Effector memory CD8-positive, alpha-beta T cell (primary cell): Measurements from ENCODE around the gene MYO5B.

Experiments
- ATAC-seq: fragments of 150-1000 bp; cut with Tn5 transposase; replicated peaks from 2 replicates; pipeline ENCODE4 v1.10.0; 2021; ENCODE audit warnings: mild to moderate bottlenecking, moderate library complexity
- DNase-seq, 3 experiments: peaks; one replicate each; pipeline ENCODE4 v3.0.0; 2021
- H3K27ac Mint-ChIP-seq, 2 donors: one replicate each; pipeline ENCODE4 v1.8.0; 2022; ENCODE audit warnings: mild to moderate bottlenecking in 2 of 2, mixed read lengths in 2 of 2, moderate library complexity in 2 of 2
- H3K27me3 Mint-ChIP-seq, 2 donors: one replicate each; pipeline ENCODE4 v1.8.0; 2022; ENCODE audit warnings: mixed read lengths in 2 of 2
- H3K36me3 Mint-ChIP-seq: one replicate; pipeline ENCODE4 v1.8.0; 2022; ENCODE audit warnings: mild to moderate bottlenecking, moderate library complexity, mixed read lengths; ENCODE audit not compliant: insufficient read depth
- H3K4me1 Mint-ChIP-seq, 2 donors: one replicate each; pipeline ENCODE4 v1.8.0; 2022; ENCODE audit warnings: low read depth in 2 of 2, mixed read lengths in 2 of 2
- H3K4me3 Mint-ChIP-seq, 2 donors: one replicate each; pipeline ENCODE4 v1.8.0; 2022; ENCODE audit warnings: mild to moderate bottlenecking in 2 of 2, mixed read lengths in 2 of 2, moderate library complexity in 2 of 2
- H3K9me3 Mint-ChIP-seq, 2 donors: one replicate each; pipeline ENCODE4 v1.8.0; 2022; ENCODE audit warnings: mixed read lengths in 2 of 2

The MYO5B gene

DNA sequence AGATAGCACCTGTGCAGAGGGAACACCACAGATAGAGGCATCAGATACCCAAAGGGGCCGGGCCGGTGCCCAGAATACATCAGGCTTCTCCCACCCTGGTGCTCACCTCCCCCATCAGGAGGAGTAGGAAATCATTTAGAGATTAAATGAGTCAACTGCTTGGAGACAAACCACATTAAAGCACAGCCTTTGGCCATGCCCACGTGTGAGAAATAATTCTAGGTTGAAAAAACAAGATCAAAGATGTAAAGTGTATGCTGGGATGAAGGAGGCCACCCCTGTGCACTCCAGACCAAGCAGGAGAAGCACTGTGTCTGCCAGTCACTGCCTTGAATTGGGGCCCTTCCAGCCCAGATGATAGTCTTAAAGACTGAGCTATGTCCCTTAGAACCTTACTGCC lies 228.9 kb downstream of the MYO5B start:
- H3K9me3 Mint-ChIP-seq: no peaks in the 10 kb centered on the region
- H3K36me3 Mint-ChIP-seq: no peaks in the 10 kb centered on the region
- no peak for DNase-seq
- H3K27ac Mint-ChIP-seq: no peak overlapping the region
- no peak for ATAC-seq
- peaks cover 26 to 55% of the 10 kb centered on the region in 2 donors for H3K27me3 Mint-ChIP-seq
- peaks cover 0 to 2% of the 10 kb centered on the region in 2 donors for H3K4me1 Mint-ChIP-seq
- H3K4me3 Mint-ChIP-seq: no peak overlapping the region

DNA sequence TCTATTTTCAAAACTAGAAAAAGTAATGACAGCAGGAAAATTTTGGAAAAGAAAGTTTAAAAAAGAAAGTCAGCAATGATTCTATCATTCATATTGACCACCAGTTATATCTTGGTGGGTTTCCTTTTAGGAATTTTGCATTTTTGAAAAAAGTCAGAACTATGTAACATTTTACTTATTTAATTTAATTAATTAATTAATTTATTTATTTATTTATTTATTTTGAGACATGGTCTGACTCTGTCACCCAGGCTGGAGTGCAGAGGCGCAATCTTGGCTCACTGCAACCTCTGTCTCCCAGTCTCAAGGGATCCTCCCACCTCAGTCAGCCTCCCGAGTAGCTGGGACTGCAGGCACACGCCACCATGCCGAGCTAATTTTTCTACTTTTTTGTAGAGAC lies 231.7 kb downstream of the MYO5B start:
- no peaks in the 10 kb centered on the region for H3K36me3 Mint-ChIP-seq

DNA sequence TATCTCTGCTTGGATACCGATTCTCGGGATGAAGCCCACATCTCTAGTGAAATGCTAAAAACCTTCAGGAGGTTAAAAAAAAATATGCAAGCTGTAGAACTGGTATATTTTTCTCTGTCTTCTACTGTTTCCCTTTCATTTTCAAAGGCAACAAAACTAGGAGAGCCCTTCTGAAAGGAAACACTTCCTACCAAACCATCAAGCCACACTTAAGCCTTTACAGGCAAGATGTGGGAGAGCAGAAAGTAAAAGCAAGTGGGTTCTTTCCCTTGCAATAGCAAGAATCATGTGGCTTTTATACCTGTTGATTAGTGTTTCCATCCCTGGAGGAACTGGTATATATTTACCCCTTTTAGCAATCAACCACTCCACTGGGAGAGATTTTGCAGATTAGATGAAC lies 233.7 kb downstream of the MYO5B start:
- Mint-ChIP-seq H3K36me3 (no peaks in the 10 kb centered on the region), H3K27ac (no peak overlapping the region), H3K4me3 (no peak overlapping the region), H3K4me1 (peaks cover 17 to 19% of the 10 kb centered on the region in 2 donors), H3K9me3 (no peaks in the 10 kb centered on the region), H3K27me3 (peaks cover 43 to 75% of the 10 kb centered on the region in 2 donors)
- no peak for DNase-seq
- ATAC-seq: no peak

More for the DNA sequence above, 231.7 kb downstream of the MYO5B start:
- Mint-ChIP-seq H3K27ac (no peak overlapping the region), H3K27me3 (peaks cover 34 to 65% of the 10 kb centered on the region in 2 donors), H3K9me3 (no peaks in the 10 kb centered on the region), H3K4me1 (peaks cover 12 to 19% of the 10 kb centered on the region in 2 donors), H3K4me3 (no peak overlapping the region)
- DNase-seq (no peak), ATAC-seq (no peak)

DNA sequence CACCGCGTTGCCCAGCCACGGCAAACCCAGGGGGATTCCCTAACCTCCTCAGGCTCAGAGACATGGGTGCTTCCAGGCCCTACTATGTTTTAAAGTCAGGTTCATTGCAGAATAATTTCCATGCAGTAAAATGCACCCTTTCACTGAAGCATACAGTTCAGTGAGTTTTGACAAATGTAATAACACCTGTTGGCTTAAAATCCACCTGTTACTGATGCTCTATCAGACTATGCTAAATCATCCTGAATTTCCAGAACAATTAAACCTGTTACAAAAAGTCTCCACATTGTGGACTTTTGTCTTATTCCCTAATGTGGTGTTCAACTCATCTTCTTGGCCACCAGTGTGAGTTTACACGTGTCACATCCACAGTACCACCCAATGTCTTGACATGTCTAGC lies 234.6 kb downstream of the MYO5B start:
- Mint-ChIP-seq H3K4me3 (no peak overlapping the region), H3K27ac (no peak overlapping the region), H3K9me3 (no peaks in the 10 kb centered on the region), H3K27me3 (peaks cover 43 to 75% of the 10 kb centered on the region in 2 donors), H3K4me1 (peaks cover 17 to 19% of the 10 kb centered on the region in 2 donors), H3K36me3 (no peaks in the 10 kb centered on the region)
- ATAC-seq (no peak), DNase-seq (no peak)

DNA sequence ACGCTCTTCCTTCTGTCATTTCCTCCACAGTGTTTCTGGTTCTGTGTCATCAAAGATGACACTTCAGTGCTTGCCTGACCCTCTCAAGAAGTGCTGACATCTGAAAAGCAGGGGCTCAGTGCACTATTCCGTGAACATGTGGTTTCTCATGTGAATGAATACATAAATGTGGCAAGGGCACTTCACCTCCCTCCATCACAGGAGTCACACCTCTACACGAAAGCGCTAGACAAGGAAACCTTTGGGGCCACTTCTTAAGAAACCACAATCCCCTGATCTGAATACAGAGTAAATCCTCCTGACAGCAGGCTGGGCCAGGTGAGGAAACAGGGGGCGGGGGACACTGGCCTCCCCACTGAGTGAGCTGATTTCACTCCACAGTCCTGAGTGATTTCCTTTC lies 235.8 kb downstream of the MYO5B start:
- peak; percentile 84 for ATAC-seq
- Mint-ChIP-seq H3K27me3 (peaks cover 46 to 78% of the 10 kb centered on the region in 2 donors), H3K4me3 (peak overlapping the region in 1 of 2 donors; percentile 13), H3K27ac (peak overlapping the region in 1 of 2 donors; percentile 44), H3K9me3 (no peaks in the 10 kb centered on the region), H3K36me3 (no peaks in the 10 kb centered on the region), H3K4me1 (peaks cover 17 to 19% of the 10 kb centered on the region in 2 donors)
- peak in 1 of 3 experiments; percentile 6 for DNase-seq

DNA sequence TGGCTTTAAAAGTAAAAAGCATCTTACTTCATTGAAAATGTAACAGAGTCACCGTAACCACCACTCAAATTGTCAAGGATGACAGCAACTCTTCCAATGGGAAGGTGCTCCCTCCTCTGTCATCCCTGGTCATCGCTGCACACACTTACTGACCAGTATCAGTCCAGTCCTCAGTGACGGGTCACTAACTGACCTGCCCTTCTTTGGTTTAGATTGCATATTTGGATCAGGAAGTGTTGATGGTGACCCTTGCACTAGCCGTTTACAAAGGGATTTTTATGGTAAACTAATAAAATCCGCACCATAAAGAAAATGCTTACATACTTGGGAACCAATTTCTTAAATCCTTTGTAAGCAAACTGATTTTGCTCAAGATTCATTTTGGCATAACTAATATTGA lies 239.7 kb downstream of the MYO5B start:
- H3K4me3 Mint-ChIP-seq: no peak overlapping the region
- no peak for DNase-seq
- no peak overlapping the region for H3K27ac Mint-ChIP-seq
- H3K4me1 Mint-ChIP-seq: peaks cover 19 to 20% of the 10 kb centered on the region in 2 donors
- no peaks in the 10 kb centered on the region for H3K9me3 Mint-ChIP-seq
- no peaks in the 10 kb centered on the region for H3K36me3 Mint-ChIP-seq
- peaks cover 48 to 65% of the 10 kb centered on the region in 2 donors for H3K27me3 Mint-ChIP-seq
- ATAC-seq: no peak

DNA sequence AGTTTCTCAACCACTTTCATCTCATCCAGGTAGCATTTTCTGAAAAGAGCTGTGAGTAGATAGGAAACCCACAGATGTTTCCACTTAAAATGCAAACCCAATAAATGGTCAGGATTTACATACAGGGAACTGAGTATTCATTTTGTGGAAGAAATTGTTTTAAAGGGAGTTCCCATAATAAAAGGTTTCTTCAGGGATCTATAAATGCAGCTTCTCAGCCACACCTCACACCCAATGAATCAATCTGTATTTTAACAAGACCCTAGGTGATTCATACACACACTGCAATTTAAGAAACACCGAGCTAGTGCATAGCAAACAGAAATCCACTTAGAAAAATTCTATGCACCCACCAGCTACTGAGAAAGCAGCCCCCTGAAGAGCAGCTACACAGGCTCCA lies 241.6 kb downstream of the MYO5B start:
- Mint-ChIP-seq H3K27me3 (peaks cover 39 to 50% of the 10 kb centered on the region in 2 donors), H3K27ac (no peak overlapping the region), H3K4me1 (peaks cover 8 to 15% of the 10 kb centered on the region in 2 donors), H3K9me3 (no peaks in the 10 kb centered on the region), H3K4me3 (no peak overlapping the region), H3K36me3 (no peaks in the 10 kb centered on the region)
- DNase-seq (no peak), ATAC-seq (no peak)

DNA sequence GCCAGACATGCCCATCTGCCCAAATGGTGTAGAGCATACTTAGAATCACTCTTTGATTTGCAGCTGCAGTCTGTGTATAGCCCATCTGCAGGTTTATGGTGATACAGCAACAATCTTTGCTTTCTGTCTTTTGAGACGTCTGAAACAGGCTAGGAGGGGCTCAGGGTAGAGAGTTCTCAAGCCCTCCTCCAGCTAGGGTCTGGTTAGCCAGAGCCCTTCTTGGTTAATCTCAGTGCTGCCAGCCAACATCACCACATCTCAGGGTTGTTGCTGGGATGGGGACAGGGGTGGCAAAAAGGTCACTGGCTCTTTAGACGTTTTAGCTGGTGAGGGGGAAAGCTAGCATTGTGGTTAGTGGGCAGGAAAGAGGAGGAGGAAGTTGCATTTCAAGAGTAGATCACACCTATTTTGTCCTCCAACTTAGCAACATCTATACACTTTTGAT lies 245.0 kb downstream of the MYO5B start:
- Mint-ChIP-seq H3K27me3 (peaks cover 32 to 42% of the 10 kb centered on the region in 2 donors), H3K36me3 (no peaks in the 10 kb centered on the region), H3K4me1 (peaks cover 7 to 12% of the 10 kb centered on the region in 2 donors), H3K4me3 (peak overlapping the region in 1 of 2 donors; percentile 69), H3K27ac (no peak overlapping the region), H3K9me3 (no peaks in the 10 kb centered on the region)
- ATAC-seq (peak; percentile 74), DNase-seq (peak in 2 of 3 experiments; percentile 5)

DNA sequence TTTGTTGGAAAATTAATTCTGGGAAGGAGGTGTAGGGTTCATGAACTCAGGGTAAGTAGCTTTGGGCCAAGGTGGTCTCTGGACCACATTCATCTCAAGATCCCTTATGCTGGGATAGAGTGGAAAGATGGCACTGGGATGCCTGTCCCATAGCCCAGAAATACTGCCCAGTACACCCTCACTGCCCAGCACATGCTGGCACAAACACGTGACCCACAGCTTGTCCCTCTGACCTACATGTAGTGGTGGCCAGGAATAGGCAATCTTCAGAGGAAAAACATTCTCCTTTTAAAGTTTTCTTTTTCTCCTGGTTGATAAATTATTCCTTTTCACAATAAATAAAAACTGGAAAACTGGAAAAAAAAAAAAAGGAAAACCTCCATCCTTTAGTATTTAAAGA lies 246.0 kb downstream of the MYO5B start:
- Mint-ChIP-seq H3K27ac (no peak overlapping the region), H3K27me3 (peaks cover 25 to 41% of the 10 kb centered on the region in 2 donors), H3K4me1 (peaks cover 7 to 15% of the 10 kb centered on the region in 2 donors), H3K36me3 (no peaks in the 10 kb centered on the region), H3K4me3 (no peak overlapping the region), H3K9me3 (no peaks in the 10 kb centered on the region)
- DNase-seq (no peak), ATAC-seq (no peak)

DNA sequence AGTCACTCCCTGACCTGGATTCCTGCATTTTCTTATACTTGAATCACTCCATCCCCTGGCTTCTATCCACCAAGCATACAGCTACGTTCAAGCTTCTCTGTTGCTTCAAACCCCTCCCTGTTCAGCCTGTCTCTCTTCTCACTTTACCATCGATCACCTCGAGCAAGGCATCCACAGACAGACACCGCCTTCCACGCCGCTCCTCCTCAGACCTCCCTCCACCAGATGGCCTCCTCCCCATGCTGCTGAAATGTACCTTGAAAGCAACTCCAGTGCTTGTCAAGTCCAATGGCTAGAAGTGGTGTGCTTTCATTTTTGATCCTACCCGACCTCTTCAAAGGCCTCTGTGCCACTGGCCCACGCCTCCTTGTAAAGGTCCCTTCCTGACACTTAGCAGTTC lies 250.3 kb downstream of the MYO5B start:
- Mint-ChIP-seq H3K27ac (no peak overlapping the region), H3K36me3 (no peaks in the 10 kb centered on the region), H3K27me3 (peaks cover 13 to 25% of the 10 kb centered on the region in 2 donors), H3K4me3 (no peak overlapping the region), H3K4me1 (peaks cover 0 to 7% of the 10 kb centered on the region in 2 donors), H3K9me3 (no peaks in the 10 kb centered on the region)
- ATAC-seq: no peak
- no peak for DNase-seq

DNA sequence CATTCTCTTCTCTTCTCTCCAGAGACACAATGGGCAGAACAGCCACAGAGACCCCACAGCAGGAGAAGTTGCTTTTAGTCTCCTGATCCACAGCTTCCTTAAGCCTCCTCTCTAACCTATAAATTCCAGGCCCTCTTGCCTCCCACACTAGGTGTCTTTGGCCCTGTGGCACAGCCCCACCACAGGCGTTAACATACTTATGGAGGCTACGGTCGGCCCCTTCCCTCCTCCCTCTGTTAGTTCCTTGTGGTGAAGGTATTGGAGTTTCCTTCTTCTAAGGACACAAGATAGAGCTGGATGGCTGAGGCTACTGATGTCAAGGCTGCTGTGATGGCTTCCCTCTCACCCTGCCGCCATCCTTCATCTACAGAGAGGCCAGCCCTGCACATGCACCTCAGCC lies 258.1 kb downstream of the MYO5B start:
- H3K4me3 Mint-ChIP-seq: no peak overlapping the region
- no peak for DNase-seq
- H3K9me3 Mint-ChIP-seq: no peaks in the 10 kb centered on the region
- H3K4me1 Mint-ChIP-seq: peaks cover 0 to 2% of the 10 kb centered on the region in 2 donors
- no peak for ATAC-seq
- peaks cover 28 to 42% of the 10 kb centered on the region in 2 donors for H3K27me3 Mint-ChIP-seq
- no peak overlapping the region for H3K27ac Mint-ChIP-seq
- peaks cover 3% of the 10 kb centered on the region for H3K36me3 Mint-ChIP-seq

DNA sequence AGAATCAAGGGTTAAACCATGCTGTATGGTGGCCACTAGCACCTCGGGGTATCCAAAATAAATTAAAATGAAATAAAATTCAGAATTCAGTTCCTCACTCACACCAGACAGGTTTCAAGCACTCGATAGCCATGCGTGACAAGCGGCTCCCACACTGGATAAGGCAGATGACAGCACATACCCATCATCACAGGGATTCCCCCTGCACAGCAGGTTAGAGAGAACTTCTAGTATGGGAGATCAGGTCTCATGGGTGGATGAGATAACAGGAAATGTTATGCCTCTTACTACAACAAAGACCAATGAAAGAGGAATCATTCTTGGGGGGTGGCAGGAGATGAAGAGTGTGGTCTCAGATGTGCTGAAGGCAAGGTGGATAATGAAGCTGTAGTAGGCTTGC lies 259.7 kb downstream of the MYO5B start:
- Mint-ChIP-seq H3K4me1 (peaks cover 0 to 2% of the 10 kb centered on the region in 2 donors), H3K27ac (no peak overlapping the region), H3K36me3 (peaks cover 5% of the 10 kb centered on the region), H3K27me3 (peaks cover 22 to 48% of the 10 kb centered on the region in 2 donors), H3K9me3 (no peaks in the 10 kb centered on the region), H3K4me3 (no peak overlapping the region)
- ATAC-seq (no peak), DNase-seq (no peak)

DNA sequence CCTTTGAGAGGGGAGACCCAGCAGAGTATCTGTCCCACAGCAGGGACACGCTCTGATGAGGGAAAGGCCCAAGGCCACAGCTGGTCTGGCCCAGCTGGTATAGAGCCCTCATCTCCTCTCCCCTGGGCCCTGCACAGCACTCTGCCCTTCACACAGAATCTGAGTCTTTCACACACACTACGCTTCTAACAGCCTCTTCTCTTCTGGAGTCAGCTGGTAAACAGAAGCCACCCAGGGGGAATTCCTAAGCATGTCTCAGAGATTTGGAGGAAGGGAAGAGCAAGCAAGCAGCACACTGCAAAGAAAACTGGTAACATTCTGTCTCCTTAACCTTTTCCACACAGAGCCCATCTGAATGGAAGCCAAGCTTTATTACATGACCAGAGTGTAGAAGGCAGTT lies 260.5 kb downstream of the MYO5B start:
- Mint-ChIP-seq H3K4me3 (no peak overlapping the region), H3K4me1 (peaks cover 0 to 2% of the 10 kb centered on the region in 2 donors), H3K27me3 (peaks cover 22 to 55% of the 10 kb centered on the region in 2 donors), H3K36me3 (peaks cover 5% of the 10 kb centered on the region), H3K9me3 (no peaks in the 10 kb centered on the region), H3K27ac (no peak overlapping the region)
- ATAC-seq (no peak), DNase-seq (no peak)

DNA sequence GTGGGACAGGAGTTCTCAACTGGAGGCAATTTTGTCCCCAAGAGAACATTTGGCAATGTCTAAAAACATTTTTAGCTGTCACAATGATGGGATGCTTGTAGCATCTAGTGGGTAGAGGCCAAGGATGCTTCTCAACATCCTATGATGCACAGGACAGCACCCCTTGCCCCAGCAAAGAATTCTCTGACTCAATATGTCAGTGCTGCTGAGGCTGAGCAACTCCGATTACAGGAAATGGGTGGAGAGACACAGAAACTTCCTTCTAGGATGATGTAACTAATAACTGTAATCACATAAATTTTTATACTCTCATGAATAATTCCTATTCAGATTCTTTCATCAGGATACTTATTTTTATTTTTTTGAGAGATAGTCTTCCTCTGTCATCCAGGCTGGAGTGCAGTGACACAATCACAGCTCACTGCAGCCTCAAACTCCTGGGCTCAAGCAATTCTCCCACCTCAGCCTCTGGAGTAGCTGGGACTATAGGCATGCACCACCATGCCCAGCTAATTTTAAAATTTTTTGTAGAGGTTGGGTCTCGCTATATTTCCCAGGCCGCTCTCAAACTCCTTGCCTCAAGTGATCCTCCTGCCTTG lies 261.3 kb downstream of the MYO5B start:
- H3K27ac Mint-ChIP-seq: no peak overlapping the region
- ATAC-seq: no peak
- no peaks in the 10 kb centered on the region for H3K9me3 Mint-ChIP-seq
- H3K27me3 Mint-ChIP-seq: peaks cover 24 to 59% of the 10 kb centered on the region in 2 donors
- no peak for DNase-seq
- H3K4me3 Mint-ChIP-seq: no peak overlapping the region
- H3K36me3 Mint-ChIP-seq: peaks cover 7% of the 10 kb centered on the region
- peaks cover 0 to 2% of the 10 kb centered on the region in 2 donors for H3K4me1 Mint-ChIP-seq
